ENCODE data around the gene DLST. TPM values are rescaled to one million over a fixed set of nuclear protein-coding genes. Genes with fewer than 3 reads are reported as not detected.

The DLST gene
- total RNA-seq, 1 experiment from 2014 or later: 309 TPM

DNA sequence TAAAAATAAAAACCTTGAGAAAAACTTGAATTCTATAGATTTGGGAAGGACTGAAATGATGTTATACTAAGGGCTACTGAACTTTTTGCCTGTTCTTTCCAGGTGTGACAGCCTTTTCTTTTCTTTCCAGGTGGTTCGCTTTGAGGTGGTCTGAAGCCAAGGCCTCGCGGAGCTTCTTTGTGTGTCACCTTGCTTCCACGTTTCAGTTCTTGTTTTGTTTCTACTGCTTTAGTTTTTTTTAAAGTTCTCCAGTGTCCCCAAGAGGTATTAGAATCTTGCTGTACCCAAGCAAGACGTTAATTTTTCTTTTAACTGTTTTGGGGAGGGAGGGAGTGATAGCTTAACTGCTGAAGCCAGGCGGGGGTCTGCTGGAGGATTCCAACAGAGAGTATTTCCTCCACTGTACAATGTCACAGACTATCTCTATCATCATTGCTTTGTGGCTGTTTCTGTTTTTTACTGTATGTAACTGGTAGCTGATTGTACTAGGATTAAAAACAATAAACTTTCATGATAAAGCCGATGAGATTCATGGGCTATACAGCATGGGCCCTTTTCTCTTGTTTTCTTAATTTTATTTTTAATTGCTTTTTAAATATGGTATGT lies 46.0 kb upstream of the DLST start:
- H2AFZ ChIP-seq: no peak overlapping the region
- no peaks in the 10 kb centered on the region for H3K9me2 ChIP-seq (ENCODE audit: insufficient read depth)
- no peak for DNase-seq
- TF ChIP-seq EZH2 (IDR thresholded peaks at IDR 0.05; ENCODE audit: low read depth): no peak
- TF ChIP-seq, protein P1, sequence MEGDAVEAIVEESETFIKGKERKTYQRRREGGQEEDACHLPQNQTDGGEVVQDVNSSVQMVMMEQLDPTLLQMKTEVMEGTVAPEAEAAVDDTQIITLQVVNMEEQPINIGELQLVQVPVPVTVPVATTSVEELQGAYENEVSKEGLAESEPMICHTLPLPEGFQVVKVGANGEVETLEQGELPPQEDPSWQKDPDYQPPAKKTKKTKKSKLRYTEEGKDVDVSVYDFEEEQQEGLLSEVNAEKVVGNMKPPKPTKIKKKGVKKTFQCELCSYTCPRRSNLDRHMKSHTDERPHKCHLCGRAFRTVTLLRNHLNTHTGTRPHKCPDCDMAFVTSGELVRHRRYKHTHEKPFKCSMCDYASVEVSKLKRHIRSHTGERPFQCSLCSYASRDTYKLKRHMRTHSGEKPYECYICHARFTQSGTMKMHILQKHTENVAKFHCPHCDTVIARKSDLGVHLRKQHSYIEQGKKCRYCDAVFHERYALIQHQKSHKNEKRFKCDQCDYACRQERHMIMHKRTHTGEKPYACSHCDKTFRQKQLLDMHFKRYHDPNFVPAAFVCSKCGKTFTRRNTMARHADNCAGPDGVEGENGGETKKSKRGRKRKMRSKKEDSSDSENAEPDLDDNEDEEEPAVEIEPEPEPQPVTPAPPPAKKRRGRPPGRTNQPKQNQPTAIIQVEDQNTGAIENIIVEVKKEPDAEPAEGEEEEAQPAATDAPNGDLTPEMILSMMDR (conservative IDR thresholded peaks at IDR 0.05): no peak
- BruUV-seq (replicated peaks): no TSS peak
- no peak overlapping the region for H3K4me3 ChIP-seq
- H3K9me3 ChIP-seq (ENCODE audit: insufficient read depth, low read depth): no peaks in the 10 kb centered on the region
- H3K27ac ChIP-seq: no peak overlapping the region
- no peaks in the 10 kb centered on the region for H3K79me2 ChIP-seq (ENCODE audit: low read depth)
- H3F3A ChIP-seq (ENCODE audit: insufficient read depth, low read depth): peaks cover 14% of the 10 kb centered on the region
- H3K4me2 ChIP-seq: no peak overlapping the region
- intact Hi-C loops (cut with micrococcal nuclease; ENCODE audit: unreplicated experiment): no loop called here
- 0 out of 2 replicates have a peak, but pooled peaks cover 5% of the 10 kb centered on the region for H4K20me1 ChIP-seq (ENCODE audit: insufficient read depth)
- POLR2A ChIA-PET (ENCODE audit: unreplicated experiment): no interaction called here
- H3K27me3 ChIP-seq (ENCODE audit: insufficient read depth, low read depth): no peaks in the 10 kb centered on the region
- CTCF ChIA-PET: interaction anchor here (1.0 kb wide), 1 partner anchor 34 kb away, joined by 3 read pairs; no protein-coding TSS in a partner anchor
- H3K4me1 ChIP-seq (replicated peaks; ENCODE audit: insufficient read depth): no peaks in the 10 kb centered on the region
- peaks cover 52% of the 10 kb centered on the region for H3K36me3 ChIP-seq (ENCODE audit: low read depth)

DNA sequence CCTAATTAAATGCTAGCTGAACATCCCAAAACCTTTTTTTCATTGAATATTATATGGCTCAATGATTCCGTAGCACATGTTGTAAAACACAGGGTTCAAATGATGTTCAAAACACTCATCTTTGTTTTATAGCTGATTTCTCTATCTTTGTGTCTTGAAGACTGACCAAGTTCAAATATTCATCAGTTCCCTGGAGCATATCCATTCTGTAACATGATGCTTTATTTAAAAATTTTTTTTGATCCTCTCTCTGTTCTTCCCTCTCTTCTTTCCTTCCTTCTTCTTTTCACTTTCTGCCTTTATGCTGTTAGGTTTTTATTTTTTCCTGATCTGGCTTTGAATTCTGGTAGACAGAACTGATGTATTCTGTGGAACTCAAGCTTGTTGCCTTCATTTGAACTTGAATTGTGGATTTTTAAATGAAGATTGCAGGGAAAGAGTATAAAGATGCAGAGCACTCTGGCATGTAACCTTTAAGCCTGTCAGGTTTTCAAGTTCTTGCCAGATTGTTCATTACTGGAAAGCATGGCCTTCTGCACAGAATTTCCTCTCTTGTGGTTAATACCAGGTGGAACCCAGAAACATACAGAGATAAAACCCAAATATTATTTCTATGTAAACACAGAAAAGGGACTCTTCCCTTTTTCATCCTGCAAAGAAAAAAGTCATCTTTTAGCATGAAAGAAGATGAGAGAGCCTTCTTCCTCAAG lies 45.3 kb upstream of the DLST start:
- intact Hi-C loops (cut with micrococcal nuclease; ENCODE audit: unreplicated experiment): no loop called here
- H3K36me3 ChIP-seq (ENCODE audit: low read depth): peaks cover 47% of the 10 kb centered on the region
- 0 out of 2 replicates have a peak, but pooled peaks cover 5% of the 10 kb centered on the region for H4K20me1 ChIP-seq (ENCODE audit: insufficient read depth)
- no peaks in the 10 kb centered on the region for H3K9me3 ChIP-seq (ENCODE audit: insufficient read depth, low read depth)
- H3K4me1 ChIP-seq (replicated peaks; ENCODE audit: insufficient read depth): no peaks in the 10 kb centered on the region
- DNase-seq: no peak
- ChIA-PET CTCF (no interaction called here), POLR2A (ENCODE audit: unreplicated experiment) (interaction anchor here (0.6 kb wide), 1 partner anchor 49 kb away, joined by 3 read pairs; no protein-coding TSS in a partner anchor)
- no peaks in the 10 kb centered on the region for H3K9me2 ChIP-seq (ENCODE audit: insufficient read depth)
- no peak overlapping the region for H3K4me2 ChIP-seq
- no peak overlapping the region for H2AFZ ChIP-seq
- peaks cover 14% of the 10 kb centered on the region for H3F3A ChIP-seq (ENCODE audit: insufficient read depth, low read depth)
- peak overlapping the region; percentile 1; the same call in 1 of the 2 replicates for H3K27ac ChIP-seq
- H3K4me3 ChIP-seq: no peak overlapping the region
- no peaks in the 10 kb centered on the region for H3K27me3 ChIP-seq (ENCODE audit: insufficient read depth, low read depth)
- no peaks in the 10 kb centered on the region for H3K79me2 ChIP-seq (ENCODE audit: low read depth)
- TF ChIP-seq, protein P1 (conservative IDR thresholded peaks at IDR 0.05): no peak
- no peak for TF ChIP-seq EZH2 (IDR thresholded peaks at IDR 0.05; ENCODE audit: low read depth)
- BruUV-seq (replicated peaks): no TSS peak

DNA sequence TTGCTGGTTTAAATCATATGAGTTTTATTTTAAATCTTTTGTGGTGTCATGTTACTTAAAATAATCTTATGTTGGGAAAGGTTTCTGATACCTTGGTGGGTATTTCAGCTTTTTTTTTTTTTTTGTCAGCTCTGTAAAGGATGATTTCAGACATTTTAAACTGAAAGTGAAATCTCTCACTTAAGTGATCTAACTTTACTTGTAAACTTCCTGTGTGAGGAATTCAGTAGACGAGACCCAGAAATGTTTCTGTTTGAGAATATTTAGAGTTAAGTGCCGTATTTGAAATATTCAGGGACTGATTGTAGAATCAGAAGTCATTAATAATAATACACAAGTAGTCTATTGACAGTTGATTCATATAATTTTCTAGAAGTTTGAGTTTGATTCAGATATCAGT lies 43.5 kb upstream of the DLST start:
- DNase-seq: no peak
- Histone ChIP-seq H3K27me3 (ENCODE audit: insufficient read depth, low read depth) (no peaks in the 10 kb centered on the region), H3K27ac (no peak overlapping the region), H3K4me3 (no peak overlapping the region), H3K4me1 (replicated peaks; ENCODE audit: insufficient read depth) (no peaks in the 10 kb centered on the region), H3K9me3 (ENCODE audit: insufficient read depth, low read depth) (no peaks in the 10 kb centered on the region), H2AFZ (no peak overlapping the region), H3K79me2 (ENCODE audit: low read depth) (no peaks in the 10 kb centered on the region), H3F3A (ENCODE audit: insufficient read depth, low read depth) (peaks cover 14% of the 10 kb centered on the region), H3K36me3 (ENCODE audit: low read depth) (peaks cover 34% of the 10 kb centered on the region), H3K4me2 (no peak overlapping the region), H3K9me2 (ENCODE audit: insufficient read depth) (no peaks in the 10 kb centered on the region), H4K20me1 (ENCODE audit: insufficient read depth) (0 out of 2 replicates have a peak, but pooled peaks cover 5% of the 10 kb centered on the region)
- ChIA-PET POLR2A (ENCODE audit: unreplicated experiment) (interaction anchor here (0.6 kb wide), 1 partner anchor 58 kb away, joined by 6 read pairs; no protein-coding TSS in a partner anchor), CTCF (interaction anchor here (0.6 kb wide), 1 partner anchor 60 kb away, joined by 5 read pairs; no protein-coding TSS in a partner anchor)
- BruUV-seq (replicated peaks): no TSS peak
- no peak for TF ChIP-seq EZH2 (IDR thresholded peaks at IDR 0.05; ENCODE audit: low read depth)
- TF ChIP-seq, protein P1 (conservative IDR thresholded peaks at IDR 0.05): no peak
- intact Hi-C loops (cut with micrococcal nuclease; ENCODE audit: unreplicated experiment): no loop called here
